ENCODE data around the gene EPN3.

DNA sequence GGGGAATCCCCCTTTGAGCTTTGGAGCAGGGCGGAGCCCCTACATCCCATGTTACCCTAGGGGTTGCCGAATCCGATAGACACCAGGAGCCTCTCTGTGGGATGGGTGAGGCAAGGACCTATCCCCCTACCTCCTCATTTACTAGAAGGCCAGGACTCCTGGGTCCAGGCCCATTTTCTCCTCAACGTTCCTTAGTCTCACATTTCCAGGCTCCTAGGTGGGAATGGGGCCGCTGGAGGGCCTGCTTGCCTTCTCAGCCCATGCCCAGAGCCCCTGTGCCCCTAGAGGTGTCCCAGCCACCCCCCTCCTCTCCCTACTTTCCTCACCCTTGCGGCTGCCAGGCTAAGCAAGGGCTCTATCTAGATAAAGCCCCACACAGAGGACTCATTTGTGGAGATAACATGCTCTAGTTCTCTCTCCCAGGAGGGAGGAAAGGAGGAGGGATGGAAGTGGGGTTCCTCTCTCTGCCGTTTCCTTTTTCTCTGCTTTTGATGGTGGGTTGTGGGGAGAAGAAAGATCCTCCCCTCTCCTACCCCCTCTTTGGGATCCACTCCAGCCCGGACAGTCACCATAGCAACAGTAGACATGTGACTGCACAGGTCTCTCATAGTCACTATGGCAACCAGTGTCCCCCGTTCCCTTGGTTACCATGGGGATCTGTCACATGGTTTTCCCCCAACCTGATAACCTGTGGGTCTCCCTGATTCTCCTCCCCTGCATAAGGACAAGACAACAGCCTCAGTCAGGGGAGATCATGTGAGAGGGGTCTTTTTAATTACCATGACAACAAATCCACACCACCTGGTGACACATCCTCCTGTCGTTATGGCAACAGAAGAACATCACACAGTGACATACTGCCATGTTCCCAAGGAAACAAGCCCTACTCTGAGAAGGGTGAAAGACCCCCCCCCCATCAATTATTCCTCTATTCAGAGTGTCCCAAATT is 33.1 kb downstream of the EPN3 start:
- TF ChIP-seq ZNF274 (IDR thresholded peaks at IDR 0.05; ENCODE audit: low read depth, low read length) (no peak), REST (IDR thresholded peaks at IDR 0.05; ENCODE audit: low read depth) (no peak), CTCF (IDR thresholded peaks at IDR 0.05 in 2 of 3, conservative IDR thresholded peaks at IDR 0.05 in 1 of 3; ENCODE audit: borderline replicate concordance in 1 of 3, insufficient read depth in 1 of 3, low read depth in 2 of 3, low read length in 2 of 3) (no peak), RAD21 (IDR thresholded peaks at IDR 0.05; ENCODE audit: low read depth) (no peak), YY1 (IDR thresholded peaks at IDR 0.05; ENCODE audit: extremely low read depth, insufficient replicate concordance, low read depth, low read length) (no peak)
